Transverse colon (tissue), 3 donors: Measurements from ENCODE around the gene ZNF892.

Source experiments
- POLR2A ChIP-seq: fragments of 450-650 bp; IDR thresholded peaks from one replicate; pipeline ENCODE4 v1.6.1; 2016; ENCODE audit warnings: antibody characterized with exemption, mild to moderate bottlenecking, moderate library complexity
- TF ChIP-seq, protein P1 (sequence below), 5 experiments: fragments of 200-600 bp in 3 of 5; fragments of 450-650 bp in 2 of 5; sonication (generic) in 3 of 5; IDR thresholded peaks; 1 replicate in 2 of 5; 2 replicates in 3 of 5; pipeline ENCODE4 v1.5.1; 2016 to 2017; ENCODE audit warnings: antibody characterized with exemption in 5 of 5, inconsistent platforms in 3 of 5, mild to moderate bottlenecking in 2 of 5, moderate library complexity in 1 of 5

DNA sequence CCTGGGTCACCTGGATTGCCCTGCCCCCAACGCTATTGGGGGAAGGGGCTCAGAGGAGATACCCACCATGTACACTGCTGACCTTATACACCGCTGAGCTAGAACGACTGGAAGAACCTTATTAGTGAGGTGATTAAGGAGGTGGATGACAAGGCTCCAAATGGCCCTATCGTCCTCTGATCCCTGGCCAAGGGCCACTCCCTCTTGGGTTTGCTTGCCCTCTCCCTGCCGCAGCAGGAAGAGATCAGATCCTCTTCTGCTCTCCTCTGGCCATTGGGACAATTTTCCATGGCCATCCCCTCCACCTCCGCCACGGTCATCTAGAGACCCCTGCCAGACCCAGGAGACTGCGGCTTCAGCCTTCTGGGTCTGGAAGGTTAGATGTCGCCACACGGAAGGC, 48.9 kb upstream of the ZNF892 start:
- TF ChIP-seq, protein P1, sequence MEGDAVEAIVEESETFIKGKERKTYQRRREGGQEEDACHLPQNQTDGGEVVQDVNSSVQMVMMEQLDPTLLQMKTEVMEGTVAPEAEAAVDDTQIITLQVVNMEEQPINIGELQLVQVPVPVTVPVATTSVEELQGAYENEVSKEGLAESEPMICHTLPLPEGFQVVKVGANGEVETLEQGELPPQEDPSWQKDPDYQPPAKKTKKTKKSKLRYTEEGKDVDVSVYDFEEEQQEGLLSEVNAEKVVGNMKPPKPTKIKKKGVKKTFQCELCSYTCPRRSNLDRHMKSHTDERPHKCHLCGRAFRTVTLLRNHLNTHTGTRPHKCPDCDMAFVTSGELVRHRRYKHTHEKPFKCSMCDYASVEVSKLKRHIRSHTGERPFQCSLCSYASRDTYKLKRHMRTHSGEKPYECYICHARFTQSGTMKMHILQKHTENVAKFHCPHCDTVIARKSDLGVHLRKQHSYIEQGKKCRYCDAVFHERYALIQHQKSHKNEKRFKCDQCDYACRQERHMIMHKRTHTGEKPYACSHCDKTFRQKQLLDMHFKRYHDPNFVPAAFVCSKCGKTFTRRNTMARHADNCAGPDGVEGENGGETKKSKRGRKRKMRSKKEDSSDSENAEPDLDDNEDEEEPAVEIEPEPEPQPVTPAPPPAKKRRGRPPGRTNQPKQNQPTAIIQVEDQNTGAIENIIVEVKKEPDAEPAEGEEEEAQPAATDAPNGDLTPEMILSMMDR (IDR thresholded peaks at IDR 0.05): no peak
- peak; percentile 22 for TF ChIP-seq POLR2A
